COLO668 (cell line): ENCODE measurements around the gene MACC1.

ENCODE experiments used
- DNase-seq: peaks from one replicate; lab custom pipeline; 2025; ENCODE audit not compliant: unreplicated experiment; lab: John Stamatoyannopoulos, UW

MACC1 gene, protein sequence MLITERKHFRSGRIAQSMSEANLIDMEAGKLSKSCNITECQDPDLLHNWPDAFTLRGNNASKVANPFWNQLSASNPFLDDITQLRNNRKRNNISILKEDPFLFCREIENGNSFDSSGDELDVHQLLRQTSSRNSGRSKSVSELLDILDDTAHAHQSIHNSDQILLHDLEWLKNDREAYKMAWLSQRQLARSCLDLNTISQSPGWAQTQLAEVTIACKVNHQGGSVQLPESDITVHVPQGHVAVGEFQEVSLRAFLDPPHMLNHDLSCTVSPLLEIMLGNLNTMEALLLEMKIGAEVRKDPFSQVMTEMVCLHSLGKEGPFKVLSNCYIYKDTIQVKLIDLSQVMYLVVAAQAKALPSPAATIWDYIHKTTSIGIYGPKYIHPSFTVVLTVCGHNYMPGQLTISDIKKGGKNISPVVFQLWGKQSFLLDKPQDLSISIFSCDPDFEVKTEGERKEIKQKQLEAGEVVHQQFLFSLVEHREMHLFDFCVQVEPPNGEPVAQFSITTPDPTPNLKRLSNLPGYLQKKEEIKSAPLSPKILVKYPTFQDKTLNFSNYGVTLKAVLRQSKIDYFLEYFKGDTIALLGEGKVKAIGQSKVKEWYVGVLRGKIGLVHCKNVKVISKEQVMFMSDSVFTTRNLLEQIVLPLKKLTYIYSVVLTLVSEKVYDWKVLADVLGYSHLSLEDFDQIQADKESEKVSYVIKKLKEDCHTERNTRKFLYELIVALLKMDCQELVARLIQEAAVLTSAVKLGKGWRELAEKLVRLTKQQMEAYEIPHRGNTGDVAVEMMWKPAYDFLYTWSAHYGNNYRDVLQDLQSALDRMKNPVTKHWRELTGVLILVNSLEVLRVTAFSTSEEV

DNA sequence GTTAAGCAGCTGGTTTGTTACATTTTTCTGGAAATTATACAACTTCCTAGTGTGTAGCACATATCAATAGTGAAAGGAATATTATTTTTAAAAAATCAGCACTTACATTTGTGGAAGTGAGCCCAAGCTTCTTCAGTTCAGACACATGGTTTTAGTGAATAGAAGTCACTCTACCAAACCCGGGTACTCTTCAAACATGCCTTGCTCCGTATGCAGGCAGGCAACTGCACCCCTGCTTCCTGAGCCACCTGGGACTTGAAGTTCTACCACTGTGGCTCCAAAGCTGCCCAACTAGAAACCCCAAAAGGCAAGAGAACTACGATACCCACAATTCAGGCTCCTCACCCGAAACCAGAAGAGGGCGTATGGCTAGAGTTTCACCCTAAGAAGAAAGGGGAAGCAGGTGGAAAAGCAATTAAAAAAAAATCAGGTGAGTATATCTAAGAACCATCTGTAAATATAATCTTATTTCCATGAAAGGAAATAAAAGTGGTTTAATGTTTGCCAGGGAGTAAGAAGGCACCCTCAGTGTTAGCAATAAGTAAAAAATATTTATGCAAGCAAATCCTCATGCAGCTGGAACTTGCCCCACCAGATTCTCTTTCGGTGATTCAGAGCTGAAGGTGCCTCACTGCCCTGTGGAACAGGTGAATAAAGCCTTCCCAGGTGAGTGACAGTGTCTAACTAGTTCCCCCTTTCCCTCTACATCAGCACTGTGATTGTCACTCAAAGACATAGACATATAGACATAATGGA lies at the start of gene MACC1:
Gene MACC1, minus strand, starts transcription at position 192 of the 756 bp plus-strand sequence. CDS start 55,522 bp downstream, outside the sequence.
- peak; percentile 93 for DNase-seq

DNA sequence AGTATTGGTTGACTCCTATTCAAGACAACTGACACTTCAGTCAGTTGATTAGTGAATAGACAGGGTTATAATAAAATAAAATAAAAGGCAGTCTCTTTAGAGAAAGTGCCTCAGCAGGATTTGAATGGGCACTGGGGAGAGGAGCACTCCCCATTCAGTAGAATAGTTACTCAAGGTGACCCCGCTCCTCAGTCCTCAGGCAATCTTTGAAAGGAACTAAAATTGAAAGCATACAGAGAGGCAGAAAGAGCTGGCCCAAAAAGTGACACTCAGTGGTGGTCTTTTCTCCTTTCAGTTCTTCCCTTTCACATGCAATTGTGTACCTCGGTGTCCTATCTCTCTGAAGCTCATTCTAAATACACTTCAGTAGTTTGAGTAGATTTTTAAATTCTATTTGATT lies 47.4 kb upstream of the MACC1 start:
- DNase-seq, result no peak

DNA sequence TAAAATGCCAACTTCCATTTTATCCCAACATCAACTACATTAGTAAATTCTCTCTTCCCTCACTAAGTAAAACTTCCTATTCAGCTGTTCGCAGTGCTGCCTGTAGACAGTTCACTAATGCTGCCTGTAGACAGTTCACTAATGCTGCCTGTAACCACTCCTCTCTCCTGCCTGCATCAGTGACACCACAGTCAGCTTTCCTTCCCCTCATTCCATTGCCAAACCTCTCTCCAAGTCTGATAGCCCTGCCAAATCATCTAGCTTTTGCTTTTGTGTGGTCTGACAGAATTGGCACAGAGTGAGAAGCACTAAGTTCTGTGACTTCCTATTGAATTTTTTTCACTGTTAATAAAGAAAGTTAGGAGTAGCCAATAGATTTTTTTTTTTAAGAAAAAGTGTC lies 43.0 kb upstream of the MACC1 start:
- no peak for DNase-seq

DNA sequence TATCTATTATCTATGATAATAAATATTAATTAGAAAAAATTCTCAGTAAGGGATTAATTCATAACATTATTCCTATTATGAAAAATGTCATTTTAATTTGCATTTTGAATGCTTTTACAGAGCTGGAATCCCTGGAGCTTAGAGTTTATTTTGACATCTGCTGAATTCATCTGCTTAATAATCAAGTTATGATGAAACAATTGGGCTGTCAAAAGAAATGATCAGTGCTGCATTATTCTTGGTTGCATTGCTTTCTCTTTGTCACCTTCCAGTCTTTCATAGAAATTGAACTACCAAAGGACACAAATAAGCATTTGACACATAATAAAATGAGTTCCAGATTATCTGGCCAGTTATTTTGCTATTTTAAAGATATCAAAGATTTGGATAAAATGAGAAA lies 40.0 kb upstream of the MACC1 start:
- no peak for DNase-seq

DNA sequence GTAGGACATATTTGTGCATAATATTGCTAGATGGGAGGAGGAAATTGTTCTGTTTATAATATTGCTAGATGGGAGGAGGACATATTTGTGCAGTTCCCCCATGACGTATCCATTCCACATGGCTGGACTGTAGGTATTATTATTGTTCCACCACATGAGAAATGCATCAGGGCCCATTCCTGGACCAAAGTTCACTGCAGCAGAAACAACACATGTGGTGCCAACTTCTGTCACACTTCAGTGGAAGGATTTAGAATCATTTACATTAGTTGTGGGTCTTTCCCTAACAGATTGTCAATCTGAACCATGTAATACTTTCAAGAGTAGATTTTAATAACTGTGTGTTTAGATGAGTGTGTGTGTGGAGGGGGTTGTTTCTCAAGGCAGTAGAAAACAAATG lies 32.7 kb upstream of the MACC1 start:
- DNase-seq, result peak; percentile 32

DNA sequence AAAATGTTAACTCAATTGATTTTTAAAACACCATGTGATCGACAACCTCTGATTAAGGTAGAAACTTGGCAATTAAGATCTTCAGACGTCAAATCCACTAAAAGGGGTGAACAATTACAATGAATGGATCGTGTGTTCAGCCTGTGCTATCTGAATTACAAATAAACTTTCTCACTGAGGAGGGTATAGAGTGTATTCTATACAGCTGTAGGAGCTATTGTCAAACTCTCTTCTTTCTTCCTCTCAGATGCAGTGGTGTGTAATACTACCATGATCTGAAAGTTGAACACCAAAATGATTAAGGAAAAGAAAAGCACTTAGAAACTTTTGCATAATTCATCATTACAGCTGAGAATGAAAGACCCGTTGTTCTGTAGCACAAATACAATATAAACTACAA lies 32.2 kb upstream of the MACC1 start:
- DNase-seq, result no peak

DNA sequence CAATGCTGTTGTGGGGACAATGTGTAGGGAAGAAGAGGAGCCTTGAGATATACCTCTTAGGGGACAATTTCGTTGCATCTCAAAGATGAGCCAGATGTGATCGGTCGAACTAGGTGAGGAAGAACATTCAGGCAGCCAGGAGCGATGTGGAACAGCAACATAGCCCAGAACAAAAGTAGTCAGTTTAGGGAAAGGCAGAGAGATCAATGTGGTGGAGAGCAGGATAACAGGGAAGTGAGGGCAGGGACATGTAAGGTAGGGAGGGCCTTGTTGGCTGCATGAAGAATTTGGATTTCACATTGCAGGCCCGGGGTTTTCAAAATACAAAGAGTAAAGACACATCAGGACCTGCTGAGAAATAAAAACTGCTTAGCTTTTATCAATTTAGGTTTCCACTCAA lies 29.1 kb upstream of the MACC1 start:
- no peak for DNase-seq

DNA sequence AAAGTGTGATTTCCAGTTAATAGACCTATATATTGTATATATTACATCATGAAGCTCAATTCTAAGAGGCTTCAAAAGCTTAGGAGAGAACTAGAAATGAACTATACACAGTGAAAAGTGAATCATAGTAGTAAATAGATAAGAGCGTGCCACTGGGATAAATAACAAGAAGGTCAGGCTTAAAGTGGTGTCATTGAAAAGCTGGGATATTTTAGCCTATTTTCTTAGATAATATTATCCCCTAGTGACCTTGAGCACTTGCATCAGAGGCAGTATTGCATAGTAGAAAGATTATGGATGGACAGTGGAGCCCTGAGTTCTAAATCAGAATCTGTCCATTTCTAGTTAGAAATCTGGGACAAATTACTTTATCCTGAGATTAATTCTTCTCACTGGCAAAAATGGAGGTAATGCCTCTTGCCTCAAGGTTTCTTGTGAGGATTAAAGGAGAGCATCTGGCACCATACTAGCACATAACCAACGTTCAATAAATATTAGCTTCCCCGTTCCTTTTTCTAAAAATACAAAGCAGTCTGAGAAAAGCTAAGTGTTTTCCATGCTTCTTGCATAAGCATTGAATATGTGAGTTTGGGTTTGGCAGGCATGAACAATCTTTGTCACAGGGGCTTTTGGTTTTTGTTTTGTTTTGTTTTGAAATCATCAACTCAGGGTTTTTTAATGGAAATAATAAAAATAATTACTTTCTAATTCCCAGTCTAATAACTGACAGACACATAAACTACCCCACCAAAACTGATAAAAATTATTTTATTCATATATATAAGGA lies 27.3 kb upstream of the MACC1 start:
- no peak for DNase-seq

DNA sequence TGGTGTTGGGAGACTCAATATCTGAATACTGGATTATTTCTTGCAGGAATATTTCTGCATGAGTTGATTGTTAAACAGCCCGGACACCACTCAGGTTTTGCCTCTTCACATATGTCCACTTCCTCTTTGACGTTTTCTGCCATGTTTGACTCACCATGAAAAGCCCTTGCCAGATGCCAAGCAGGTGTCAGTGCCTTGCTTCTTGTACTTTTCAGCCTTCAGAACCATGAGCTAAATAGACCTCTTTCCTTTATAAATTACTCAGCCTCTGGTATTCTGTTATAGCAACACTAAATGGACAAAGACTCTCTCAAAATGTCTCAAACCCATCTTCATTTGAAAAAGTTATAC lies 24.7 kb upstream of the MACC1 start:
- peak; percentile 62 for DNase-seq

DNA sequence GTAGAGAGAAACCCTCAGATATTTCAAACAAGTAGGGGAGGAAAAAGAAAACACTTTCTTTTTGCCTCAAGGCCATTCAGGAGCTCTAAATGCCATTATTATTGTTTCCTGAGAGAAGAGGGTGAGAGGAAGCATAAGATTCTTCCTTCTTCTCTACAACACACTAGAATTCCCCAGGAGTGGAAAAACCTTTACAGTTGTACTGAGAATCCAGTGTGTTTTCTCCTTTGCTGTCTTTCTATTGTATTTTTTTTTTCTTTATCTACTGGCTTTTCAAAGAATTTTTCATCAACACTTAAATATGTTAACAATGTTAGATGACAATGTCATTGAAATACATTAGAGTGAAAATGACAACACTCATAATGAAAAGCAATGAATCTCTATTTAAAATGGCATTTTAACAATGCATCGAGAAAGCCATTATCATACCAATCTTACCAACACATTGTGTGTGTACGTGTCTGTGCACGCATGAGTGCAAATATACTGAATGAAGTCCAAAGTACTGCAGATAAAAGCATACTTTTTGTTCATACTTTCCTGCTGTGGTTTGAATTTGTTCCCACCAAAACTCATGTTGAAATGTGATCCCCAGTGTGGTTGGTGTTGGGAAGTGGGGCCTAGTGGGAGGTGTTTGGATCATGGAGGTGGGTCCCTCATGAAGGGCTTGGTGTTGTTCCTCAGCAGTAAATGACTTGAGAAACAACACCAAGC lies 24.2 kb upstream of the MACC1 start:
- peak; percentile 63 for DNase-seq

DNA sequence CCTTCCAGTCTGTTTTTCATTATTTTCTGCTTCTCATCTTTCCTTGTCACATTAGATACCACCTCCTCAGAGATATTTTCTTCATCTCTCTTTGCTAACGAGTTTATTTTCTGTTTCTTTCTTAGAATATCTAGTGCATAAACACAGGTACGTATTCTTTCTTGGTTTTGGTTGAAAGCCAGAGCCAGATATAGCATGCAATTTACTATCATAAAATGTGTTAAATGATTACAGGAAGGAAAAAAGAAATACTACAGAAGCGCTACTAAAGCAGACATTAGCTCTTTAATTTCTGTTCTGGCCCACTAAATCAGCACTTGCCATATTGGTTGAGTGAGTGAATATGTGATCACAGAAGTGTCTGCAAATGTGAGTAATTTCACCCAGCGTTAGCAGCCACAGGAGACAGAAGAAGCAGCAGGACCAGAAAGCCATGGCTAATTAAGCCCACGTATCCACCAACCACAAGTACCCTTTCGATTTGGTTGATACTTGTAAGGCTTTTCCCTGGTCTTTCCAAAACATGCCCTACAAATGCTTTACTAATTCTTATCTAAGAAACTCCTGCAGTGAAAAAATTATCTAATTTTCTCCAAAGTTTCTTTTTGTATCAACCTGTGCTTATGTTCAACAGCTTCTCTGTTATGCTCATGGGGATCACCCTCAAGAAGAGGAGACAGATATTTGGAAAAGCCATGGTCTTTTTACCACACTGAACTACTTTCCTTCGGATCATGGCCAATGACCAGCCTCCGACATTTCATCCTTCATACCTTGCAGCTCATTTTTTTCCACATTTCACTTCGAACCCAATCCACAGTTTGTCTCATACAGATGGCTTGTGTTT lies 23.1 kb upstream of the MACC1 start:
- DNase-seq, result no peak

DNA sequence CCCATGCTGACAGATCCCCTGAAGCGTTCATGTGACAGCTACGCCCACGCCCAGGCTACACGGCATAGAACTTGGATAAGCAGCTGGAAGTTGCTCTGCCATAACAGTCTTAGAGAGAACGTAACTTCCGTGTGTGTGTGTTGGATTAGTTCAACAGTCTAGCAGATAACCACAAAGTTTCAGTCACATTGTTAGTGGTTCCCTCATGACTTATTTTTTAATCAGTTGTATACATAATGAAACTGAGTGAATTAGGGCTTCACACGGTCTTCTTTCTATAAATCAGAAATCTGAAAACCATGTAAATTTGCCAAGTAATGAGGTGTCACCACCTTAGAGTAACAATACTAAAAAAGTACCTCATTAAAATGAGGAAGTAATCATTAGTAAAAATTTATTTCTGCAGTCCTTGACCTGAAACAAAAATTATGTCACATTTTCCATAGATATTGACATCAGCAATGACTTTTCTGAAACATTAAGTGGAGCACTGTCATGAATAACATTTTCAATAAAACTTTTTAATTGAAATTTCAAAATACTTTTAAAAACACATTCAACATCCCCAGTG lies 21.7 kb upstream of the MACC1 start:
- no peak for DNase-seq

DNA sequence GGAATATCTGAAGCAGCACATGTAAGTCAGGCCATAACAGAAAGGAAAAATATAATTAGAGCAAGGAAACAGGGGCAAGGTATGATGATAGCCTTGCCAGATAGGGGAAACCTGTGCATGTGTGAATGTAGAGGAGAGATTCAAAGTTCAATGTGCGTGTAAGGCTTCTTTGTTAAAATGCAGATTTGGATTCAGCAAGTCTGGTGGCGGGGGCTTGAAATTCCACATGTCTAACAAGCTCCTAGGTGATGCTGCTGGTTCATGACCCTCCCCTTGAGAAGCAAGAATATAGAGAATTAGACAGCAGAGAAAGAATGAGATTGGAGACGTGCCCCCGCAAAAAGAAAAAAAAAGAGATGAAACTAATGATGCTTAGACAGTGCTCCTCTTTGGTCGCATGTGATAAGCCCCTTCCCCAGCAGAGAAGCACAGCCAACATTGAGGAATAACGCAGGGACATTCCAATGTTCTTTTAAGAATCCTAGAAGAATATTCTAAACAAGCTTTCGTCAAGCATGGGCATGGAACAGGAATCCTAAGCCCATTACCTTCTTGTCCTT lies 21.1 kb upstream of the MACC1 start:
- no peak for DNase-seq

DNA sequence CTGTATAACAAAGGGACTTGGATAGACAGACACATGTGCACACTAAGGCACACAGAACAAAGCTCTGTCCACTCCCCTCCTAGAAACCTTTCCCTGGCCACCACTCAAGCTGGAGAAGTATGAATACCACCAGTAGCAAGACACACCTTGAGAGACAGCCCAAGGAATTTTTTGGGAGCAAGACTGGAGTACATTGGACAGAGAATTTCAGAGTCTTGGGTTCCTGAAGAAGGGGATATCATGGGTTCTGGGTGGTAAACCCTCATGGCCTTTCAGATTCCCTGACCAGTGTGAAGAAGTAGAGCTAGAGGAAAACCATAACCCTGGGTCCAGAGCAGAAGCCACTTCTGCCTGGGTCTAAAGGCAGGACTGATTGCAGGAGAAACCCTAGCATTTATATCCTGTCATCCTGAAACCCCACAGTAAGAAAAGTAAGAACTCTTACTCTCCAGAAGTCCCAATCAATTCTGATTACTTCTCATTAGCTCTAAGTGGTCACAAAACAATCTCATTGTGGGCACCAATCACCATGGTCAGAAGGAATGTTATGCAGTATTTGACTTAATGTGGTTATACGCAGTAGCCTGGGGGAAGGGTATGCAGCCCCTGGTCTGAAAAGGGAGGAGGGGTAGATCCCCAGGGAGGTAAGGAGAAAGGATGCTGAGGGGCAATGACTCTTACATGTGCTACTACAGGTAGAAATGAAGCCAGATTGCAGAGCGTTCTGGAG lies 20.4 kb upstream of the MACC1 start:
- DNase-seq, result no peak

DNA sequence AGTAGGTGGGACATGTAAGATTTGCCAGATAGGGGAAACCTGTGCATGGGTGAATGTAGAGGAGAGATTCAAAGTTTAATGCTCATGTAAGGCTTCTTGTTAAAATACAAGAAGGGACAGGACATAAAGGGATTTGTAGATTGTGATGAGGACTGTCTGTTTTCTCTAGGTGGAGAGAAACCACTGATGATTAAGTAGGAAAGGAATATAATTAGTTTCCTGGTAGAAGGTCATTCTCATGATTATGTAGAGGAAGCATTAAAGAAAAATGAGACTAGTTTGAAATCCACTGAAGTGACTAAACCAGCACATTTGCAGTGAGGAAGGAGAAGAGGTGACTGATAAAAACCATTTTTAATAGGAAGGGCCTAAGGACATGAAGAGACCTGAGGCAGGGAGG lies 19.6 kb upstream of the MACC1 start:
- DNase-seq, result no peak

DNA sequence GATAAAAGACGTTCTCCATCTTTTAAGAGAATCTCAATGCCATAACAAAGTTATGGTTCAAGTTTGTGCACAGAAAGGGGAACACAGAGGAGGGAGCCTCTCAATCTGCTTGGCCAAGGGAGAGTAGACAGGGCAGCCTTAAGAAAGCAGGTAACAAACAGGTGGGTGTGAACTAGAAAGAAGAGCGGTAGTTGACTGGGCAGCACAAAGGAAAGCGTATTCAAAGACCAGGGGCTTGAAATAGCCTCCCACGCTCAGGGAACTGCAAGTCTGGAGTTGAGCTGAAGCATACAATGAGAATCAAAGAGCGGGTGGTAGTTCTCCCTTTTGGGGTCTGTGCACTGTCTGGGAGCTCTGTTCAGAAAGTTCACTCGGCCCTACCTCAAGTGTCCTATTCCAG lies 18.9 kb upstream of the MACC1 start:
- no peak for DNase-seq

DNA sequence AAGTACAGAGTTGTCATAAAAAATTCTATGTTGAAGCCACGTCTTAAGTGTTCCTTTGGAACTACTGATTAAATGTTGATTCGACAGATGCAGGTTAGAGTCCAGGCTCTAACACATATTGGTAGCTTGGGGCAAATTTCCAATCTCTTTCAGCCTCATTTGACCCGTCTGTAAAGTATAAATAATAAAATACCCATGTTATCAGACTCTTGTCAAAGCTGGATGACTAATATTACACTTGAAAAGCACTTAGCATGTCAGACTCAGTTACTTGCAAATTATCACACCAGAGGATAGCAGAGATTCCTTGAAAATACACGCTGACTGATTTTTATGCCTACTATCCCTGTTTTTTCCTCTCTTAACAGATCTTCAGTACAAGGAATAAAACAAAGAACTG lies 18.1 kb upstream of the MACC1 start:
- no peak for DNase-seq

DNA sequence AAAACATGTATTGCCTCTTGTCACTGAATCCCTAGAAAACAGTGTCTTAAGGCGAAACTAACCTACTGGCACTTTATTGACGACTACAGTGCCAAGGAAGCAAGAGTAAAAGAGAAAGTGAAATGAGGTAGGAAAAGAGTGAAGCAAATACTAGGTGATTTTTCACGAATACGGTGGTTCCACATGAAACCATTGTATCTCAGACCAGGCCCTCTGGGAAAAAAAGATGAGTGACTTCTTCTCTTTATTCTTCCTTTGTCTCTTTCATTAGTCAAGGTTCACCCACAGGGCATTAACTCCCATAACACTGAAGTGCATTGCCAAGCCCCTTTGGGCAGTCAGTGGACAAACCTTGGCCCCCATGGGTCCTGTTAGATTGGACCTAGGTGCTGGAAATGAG lies 16.2 kb upstream of the MACC1 start:
- no peak for DNase-seq
